IMR-90 (cell line): ENCODE results near the gene GPD1. TPM values are rescaled to one million over a fixed set of nuclear protein-coding genes. Genes with fewer than 3 reads are reported as not detected.

Experiments
- ATAC-seq: fragments of 200-7000 bp; cut with Tn5 transposase; 2 replicates; pipeline ENCODE4 v1.9.1; 2020; ENCODE audit warnings: low read depth, mild to moderate bottlenecking, moderate library complexity
- BruUV-seq: library from RNA; stranded (reverse); fragments of 400-500 nt; replicated peaks from 2 replicates; lab custom pipeline; 2021; lab: Mats Ljungman, UMichigan
- CTCF ChIA-PET: fragments of 300-600 bp; formaldehyde crosslinking; extraction: SDS; loops from one replicate; lab custom pipeline; 2021; ENCODE audit warnings: antibody characterized with exemption; lab: Yijun Ruan, JAX
- POLR2A ChIA-PET: fragments of 300-600 bp; sonication (Branson Sonifier 250); formaldehyde crosslinking; loops from one replicate; lab custom pipeline; 2022; ENCODE audit warnings: antibody characterized with exemption; ENCODE audit not compliant: unreplicated experiment; lab: Charles Lee
- DNase-seq: peaks from one replicate; pipeline ENCODE4 v3.0.0; 2013
- H2AFZ ChIP-seq: replicated peaks from 2 replicates; pipeline ENCODE3; 2013; ENCODE audit warnings: low read length, mild to moderate bottlenecking; ENCODE audit not compliant: poor library complexity
- H2AK5ac ChIP-seq: 2 replicates; pipeline ENCODE4 v1.6.1; 2013; ENCODE audit warnings: low read depth, low read length, inconsistent platforms
- H2AK9ac ChIP-seq: replicated peaks from 2 replicates; pipeline ENCODE3; 2013; ENCODE audit warnings: mild to moderate bottlenecking, low read depth, low read length, moderate library complexity; ENCODE audit not compliant: poor library complexity
- H2BK120ac ChIP-seq: 2 replicates; pipeline ENCODE4 v1.6.1; 2013; ENCODE audit warnings: low read depth, low read length, inconsistent platforms
- H2BK15ac ChIP-seq: 3 replicates; pipeline ENCODE4 v1.6.1; 2013; ENCODE audit warnings: low read depth, low read length, inconsistent platforms
- H2BK20ac ChIP-seq: 2 replicates; pipeline ENCODE4 v1.6.1; 2013; ENCODE audit warnings: low read depth, mild to moderate bottlenecking, inconsistent platforms, low read length, moderate library complexity
- H2BK5ac ChIP-seq: 2 replicates; pipeline ENCODE4 v1.6.1; 2013; ENCODE audit warnings: mild to moderate bottlenecking, low read depth, low read length, inconsistent platforms; ENCODE audit not compliant: poor library complexity, severe bottlenecking
- H3K14ac ChIP-seq: replicated peaks from 2 replicates; pipeline ENCODE4 v1.6.1; 2013; ENCODE audit warnings: low read depth, low read length, inconsistent platforms
- H3K18ac ChIP-seq: 2 replicates; pipeline ENCODE4 v1.6.1; 2013; ENCODE audit warnings: low read depth, low read length, control low read depth
- H3K23ac ChIP-seq: 2 replicates; pipeline ENCODE4 v1.6.1; 2013; ENCODE audit warnings: low read depth, low read length, inconsistent platforms
- H3K27ac ChIP-seq: 2 replicates; pipeline ENCODE4 v1.5.1; 2013; ENCODE audit warnings: mild to moderate bottlenecking, control low read depth, low read length; ENCODE audit not compliant: insufficient read depth
- H3K27me3 ChIP-seq: 2 replicates; pipeline ENCODE4 v1.6.1; 2013; ENCODE audit warnings: low read length; ENCODE audit not compliant: control insufficient read depth, insufficient read depth
- H3K36me3 ChIP-seq: 2 replicates; pipeline ENCODE4 v1.6.1; 2013; ENCODE audit warnings: low read length, mixed read lengths; ENCODE audit not compliant: control insufficient read depth, insufficient read depth
- H3K4ac ChIP-seq: 2 replicates; pipeline ENCODE4 v1.6.1; 2013; ENCODE audit warnings: low read depth, low read length, inconsistent platforms
- H3K4me1 ChIP-seq: 2 replicates; pipeline ENCODE4 v1.6.1; 2013; ENCODE audit warnings: low read length, mixed read lengths; ENCODE audit not compliant: control insufficient read depth, insufficient read depth
- H3K4me2 ChIP-seq: 2 replicates; pipeline ENCODE4 v1.6.1; 2013; ENCODE audit warnings: low read depth, mild to moderate bottlenecking, control low read depth, low read length, moderate library complexity
- H3K4me3 ChIP-seq: 2 replicates; pipeline ENCODE4 v1.5.1; 2013; ENCODE audit warnings: low read depth, mild to moderate bottlenecking, control low read depth, low read length, moderate library complexity; ENCODE audit not compliant: insufficient read depth
- H3K56ac ChIP-seq: 2 replicates; pipeline ENCODE4 v1.6.1; 2013; ENCODE audit warnings: low read length, inconsistent platforms; ENCODE audit not compliant: insufficient read depth; ENCODE audit errors: extremely low read depth
- H3K79me1 ChIP-seq, 2 experiments: 2 replicates each; pipeline ENCODE4 v1.6.1; 2013; ENCODE audit warnings: low read length in 2 of 2, inconsistent platforms in 1 of 2, low read depth in 1 of 2
- H3K9ac ChIP-seq: 2 replicates; pipeline ENCODE4 v1.6.1; 2013; ENCODE audit warnings: low read depth, low read length, control low read depth
- H3K9me1 ChIP-seq: 2 replicates; pipeline ENCODE4 v1.6.1; 2013; ENCODE audit warnings: low read length, inconsistent platforms; ENCODE audit not compliant: insufficient read depth
- H3K9me3 ChIP-seq: 2 replicates; pipeline ENCODE4 v1.6.1; 2013; ENCODE audit warnings: low read length; ENCODE audit not compliant: control insufficient read depth, insufficient read depth
- H4K20me1 ChIP-seq: 2 replicates; pipeline ENCODE4 v1.6.1; 2013; ENCODE audit warnings: low read length, inconsistent platforms; ENCODE audit not compliant: insufficient read depth
- H4K5ac ChIP-seq: 2 replicates; pipeline ENCODE4 v1.6.1; 2013; ENCODE audit warnings: mild to moderate bottlenecking, low read depth, low read length, control low read depth
- H4K8ac ChIP-seq, 2 experiments: 2 replicates each; pipeline ENCODE4 v1.6.1; 2013; ENCODE audit warnings: low read depth in 2 of 2, low read length in 2 of 2, control low read depth in 1 of 2, inconsistent platforms in 1 of 2
- H4K91ac ChIP-seq: 2 replicates; pipeline ENCODE4 v1.6.1; 2013; ENCODE audit warnings: low read depth, low read length, inconsistent platforms; ENCODE audit not compliant: insufficient read depth
- BHLHE40 ChIP-seq: fragments of 150-350 bp; IDR thresholded peaks from 2 replicates; pipeline ENCODE4 v1.6.1; 2016; ENCODE audit warnings: mild to moderate bottlenecking, low read depth, low read length
- CEBPB ChIP-seq: IDR thresholded peaks from 2 replicates; pipeline ENCODE4 v1.6.1; 2012; ENCODE audit warnings: low read depth, low read length, improper control_type of control experiment
- CHD1 ChIP-seq: IDR thresholded peaks from 2 replicates; pipeline ENCODE4 v1.6.1; 2012; ENCODE audit warnings: low read depth, low read length, improper control_type of control experiment
- ELK1 ChIP-seq: fragments of 150-350 bp; IDR thresholded peaks from 2 replicates; pipeline ENCODE4 v1.6.1; 2016; ENCODE audit warnings: low read depth, mild to moderate bottlenecking, low read length, moderate library complexity, borderline replicate concordance
- FOS ChIP-seq: fragments of 150-350 bp; IDR thresholded peaks from 2 replicates; pipeline ENCODE4 v1.6.1; 2016; ENCODE audit warnings: low read depth, low read length
- MAFK ChIP-seq: IDR thresholded peaks from 2 replicates; pipeline ENCODE4 v1.6.1; 2012; ENCODE audit warnings: low read depth, low read length, improper control_type of control experiment
- MAZ ChIP-seq: IDR thresholded peaks from 2 replicates; pipeline ENCODE4 v1.6.1; 2012; ENCODE audit warnings: low read depth, mild to moderate bottlenecking, low read length, improper control_type of control experiment, moderate library complexity, borderline replicate concordance
- MXI1 ChIP-seq: IDR thresholded peaks from 2 replicates; pipeline ENCODE4 v1.6.1; 2012; ENCODE audit warnings: low read depth, mild to moderate bottlenecking, low read length, moderate library complexity, borderline replicate concordance
- NFE2L2 ChIP-seq: fragments of 150-350 bp; IDR thresholded peaks from 2 replicates; pipeline ENCODE4 v1.6.1; 2016; ENCODE audit warnings: low read depth, mild to moderate bottlenecking, low read length
- POLR2A ChIP-seq: IDR thresholded peaks from 2 replicates; pipeline ENCODE4 v1.6.1; 2012; ENCODE audit warnings: mild to moderate bottlenecking, low read depth, low read length
- RAD21 ChIP-seq: IDR thresholded peaks from 2 replicates; pipeline ENCODE4 v1.6.1; 2012; ENCODE audit warnings: low read length, improper control_type of control experiment
- RCOR1 ChIP-seq: IDR thresholded peaks from 2 replicates; pipeline ENCODE4 v1.6.1; 2012; ENCODE audit warnings: mild to moderate bottlenecking, low read length, improper control_type of control experiment; ENCODE audit not compliant: insufficient replicate concordance
- RFX5 ChIP-seq: IDR thresholded peaks from 2 replicates; pipeline ENCODE4 v1.8.0; 2012; ENCODE audit warnings: low read depth, mild to moderate bottlenecking, low read length, moderate library complexity
- SMC3 ChIP-seq: fragments of 150-350 bp; IDR thresholded peaks from 2 replicates; pipeline ENCODE4 v1.6.1; 2016; ENCODE audit warnings: low read depth, mild to moderate bottlenecking, antibody characterized with exemption, low read length, moderate library complexity
- WGBS, 2 experiments: methylation state at CpG; one replicate each; pipeline versions ENCODE4 v1.1.5 to v1.1.7; 2013; ENCODE audit warnings: missing lambda C conversion rate in 2 of 2; ENCODE audit not compliant: insufficient read length in 1 of 2; ENCODE audit errors: extremely low coverage in 2 of 2; 5-methylcytosine and 5-hydroxymethylcytosine counted together
- dilution Hi-C: fragments of 300-500 bp; cut with HindIII; formaldehyde crosslinking; loops from one replicate; pipeline ENCODE4 v1.14.3; 2018; ENCODE audit warnings: low sequenced_read_pairs; ENCODE audit not compliant: unreplicated experiment
- in situ Hi-C: fragments of 300-500 bp; cut with MboI; formaldehyde crosslinking; loops from 3 replicates; pipeline ENCODE4 v1.14.3; 2019; ENCODE audit warnings: low sequenced_read_pairs, inconsistent platforms, mixed read lengths
- intact Hi-C: fragments of 100-400 bp; cut with micrococcal nuclease; formaldehyde crosslinking; loops from 2 replicates; pipeline ENCODE4 v1.10.0; 2022
- polyA plus RNA-seq, 3 experiments: library from polyadenylated mRNA; depleted of rRNA; stranded (reverse); fragments of >200 nt; gene quantifications; 2 replicates each; pipeline ENCODE4 v1.2.3, GENCODE V29; 2012; ENCODE audit warnings: low replicate concordance in 1 of 3
- total RNA-seq: library from RNA; depleted of rRNA; stranded (reverse); fragments of >200 nt; gene quantifications from 2 replicates; pipeline ENCODE4 v1.2.3, GENCODE V29; 2012
- TF ChIP-seq, protein P1 (sequence below): conservative IDR thresholded peaks from 2 replicates; pipeline ENCODE4 v1.5.1; 2012; ENCODE audit warnings: mild to moderate bottlenecking, low read depth, low read length, improper control_type of control experiment
- TF ChIP-seq, protein P2 (sequence below): fragments of 150-350 bp; IDR thresholded peaks from 2 replicates; pipeline ENCODE4 v1.6.1; 2017; ENCODE audit warnings: mild to moderate bottlenecking, antibody characterized with exemption, low read length, low read depth

The GPD1 gene
- total and polyA plus RNA-seq, 2 of the 4 experiments (the other 2 are of a cell fraction): 0.05 to 0.18 TPM

DNA sequence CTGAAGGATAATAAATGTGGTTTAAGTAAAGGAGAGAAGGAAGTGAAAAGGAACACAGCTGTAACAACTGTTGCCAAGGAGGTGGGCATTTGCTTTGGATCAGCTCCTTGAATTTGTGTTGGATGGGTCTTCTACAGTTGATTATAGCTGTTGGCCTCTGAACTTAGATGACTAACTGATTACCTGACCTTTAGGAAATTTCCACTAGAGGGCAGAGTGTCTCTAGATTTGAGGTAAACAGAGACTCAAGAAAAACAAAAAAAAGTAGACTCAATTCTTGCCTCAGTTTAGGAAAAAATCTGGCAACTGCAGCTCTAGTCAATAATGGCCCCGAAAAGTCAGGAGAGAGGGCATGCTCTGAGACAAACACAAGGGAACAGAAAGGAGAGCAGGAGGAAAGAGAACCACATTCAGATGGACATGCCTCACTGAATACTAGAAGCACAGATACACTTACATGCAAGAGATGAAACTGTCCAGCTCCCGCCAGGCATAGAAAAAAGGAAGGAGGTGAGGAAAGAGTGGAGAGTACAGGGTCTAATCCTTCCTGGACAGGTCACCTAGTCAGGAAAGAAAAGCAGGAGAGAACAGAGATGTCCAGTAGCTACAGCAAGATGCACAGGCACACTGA, 28.8 kb downstream of the GPD1 start:
- Histone ChIP-seq H4K91ac (no peak overlapping the region), H2BK20ac (no peak overlapping the region), H2AK5ac (no peak overlapping the region), H3K9me1 (no peaks in the 10 kb centered on the region), H2AFZ (no peak overlapping the region), H3K18ac (no peak overlapping the region), H3K4me3 (no peak overlapping the region), H3K4me1 (peaks cover 3% of the 10 kb centered on the region), H3K4ac (no peak overlapping the region), H2BK5ac (peak overlapping the region; percentile 9), H3K36me3 (peaks cover 47% of the 10 kb centered on the region), H3K9ac (no peak overlapping the region), H2BK15ac (no peak overlapping the region), H4K5ac (no peak overlapping the region), H4K8ac (no peak overlapping the region), H3K56ac (no peak overlapping the region), H3K9me3 (no peaks in the 10 kb centered on the region), H3K27me3 (no peaks in the 10 kb centered on the region), H4K20me1 (peaks cover 1% of the 10 kb centered on the region; the same call in 1 of the 2 replicates), H3K23ac (no peak overlapping the region), H2BK120ac (no peak overlapping the region), H2AK9ac (no peak overlapping the region), H3K27ac (peak overlapping the region; percentile 3; the same call in 1 of the 2 replicates), H3K14ac (no peak overlapping the region), H3K4me2 (no peak overlapping the region), H3K79me1 (peaks cover 17 to 40% of the 10 kb centered on the region in 2 experiments)
- peak; percentile 62 for ATAC-seq
- POLR2A ChIA-PET: no interaction called here
- intact Hi-C loops: loop anchor here (1.0 kb wide), 2 partner anchors 43 to 182 kb away; no protein-coding TSS in a partner anchor
- CTCF ChIA-PET: interaction anchor here (0.6 to 1.5 kb wide), 11 partner anchors 10 to 513 kb away, joined by 3 to 6 read pairs (median 4); no protein-coding TSS in a partner anchor
- WGBS, 2 experiments: no CpG with 5 or more reads among the region's 2 CpGs
- DNase-seq: peak; percentile 61
- dilution Hi-C loops: no loop called here
- BruUV-seq: no TSS peak
- in situ Hi-C loops: no loop called here
- TF ChIP-seq FOS (no peak), MAZ (no peak), MAFK (no peak), RFX5 (no peak), MXI1 (no peak), NFE2L2 (no peak), RAD21 (peak; percentile 55), BHLHE40 (no peak), RCOR1 (no peak), POLR2A (no peak), ELK1 (no peak), CEBPB (no peak), SMC3 (peak; percentile 69), CHD1 (no peak)
- TF ChIP-seq, protein P1, sequence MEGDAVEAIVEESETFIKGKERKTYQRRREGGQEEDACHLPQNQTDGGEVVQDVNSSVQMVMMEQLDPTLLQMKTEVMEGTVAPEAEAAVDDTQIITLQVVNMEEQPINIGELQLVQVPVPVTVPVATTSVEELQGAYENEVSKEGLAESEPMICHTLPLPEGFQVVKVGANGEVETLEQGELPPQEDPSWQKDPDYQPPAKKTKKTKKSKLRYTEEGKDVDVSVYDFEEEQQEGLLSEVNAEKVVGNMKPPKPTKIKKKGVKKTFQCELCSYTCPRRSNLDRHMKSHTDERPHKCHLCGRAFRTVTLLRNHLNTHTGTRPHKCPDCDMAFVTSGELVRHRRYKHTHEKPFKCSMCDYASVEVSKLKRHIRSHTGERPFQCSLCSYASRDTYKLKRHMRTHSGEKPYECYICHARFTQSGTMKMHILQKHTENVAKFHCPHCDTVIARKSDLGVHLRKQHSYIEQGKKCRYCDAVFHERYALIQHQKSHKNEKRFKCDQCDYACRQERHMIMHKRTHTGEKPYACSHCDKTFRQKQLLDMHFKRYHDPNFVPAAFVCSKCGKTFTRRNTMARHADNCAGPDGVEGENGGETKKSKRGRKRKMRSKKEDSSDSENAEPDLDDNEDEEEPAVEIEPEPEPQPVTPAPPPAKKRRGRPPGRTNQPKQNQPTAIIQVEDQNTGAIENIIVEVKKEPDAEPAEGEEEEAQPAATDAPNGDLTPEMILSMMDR: peak; percentile 66
- TF ChIP-seq, protein P2, sequence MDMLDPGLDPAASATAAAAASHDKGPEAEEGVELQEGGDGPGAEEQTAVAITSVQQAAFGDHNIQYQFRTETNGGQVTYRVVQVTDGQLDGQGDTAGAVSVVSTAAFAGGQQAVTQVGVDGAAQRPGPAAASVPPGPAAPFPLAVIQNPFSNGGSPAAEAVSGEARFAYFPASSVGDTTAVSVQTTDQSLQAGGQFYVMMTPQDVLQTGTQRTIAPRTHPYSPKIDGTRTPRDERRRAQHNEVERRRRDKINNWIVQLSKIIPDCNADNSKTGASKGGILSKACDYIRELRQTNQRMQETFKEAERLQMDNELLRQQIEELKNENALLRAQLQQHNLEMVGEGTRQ: no peak
